Retinal pigment epithelial cell (primary cell): ENCODE data around the gene FBXL7.
A peak's percentile ranks its signal among the peaks of the same experiment; 100 is the strongest.

ENCODE experiments used
- DNase-seq: peaks from one replicate; pipeline ENCODE4 v3.0.0-alpha.2; 2010; ENCODE audit warnings: low read depth
- H3K4me3 ChIP-seq: 2 replicates; pipeline ENCODE4 v1.5.1; 2011; ENCODE audit warnings: mild to moderate bottlenecking, low read length, control low read depth, moderate library complexity
- TF ChIP-seq, protein P1 (sequence below): conservative IDR thresholded peaks from 2 replicates; pipeline ENCODE4 v1.5.1; 2011; ENCODE audit warnings: low read depth, low read length, control low read depth, inconsistent platforms

The FBXL7 gene

GRCh38 chr5:15791859-15792258 is 291.9 kb downstream of the FBXL7 start:
- TF ChIP-seq, protein P1, sequence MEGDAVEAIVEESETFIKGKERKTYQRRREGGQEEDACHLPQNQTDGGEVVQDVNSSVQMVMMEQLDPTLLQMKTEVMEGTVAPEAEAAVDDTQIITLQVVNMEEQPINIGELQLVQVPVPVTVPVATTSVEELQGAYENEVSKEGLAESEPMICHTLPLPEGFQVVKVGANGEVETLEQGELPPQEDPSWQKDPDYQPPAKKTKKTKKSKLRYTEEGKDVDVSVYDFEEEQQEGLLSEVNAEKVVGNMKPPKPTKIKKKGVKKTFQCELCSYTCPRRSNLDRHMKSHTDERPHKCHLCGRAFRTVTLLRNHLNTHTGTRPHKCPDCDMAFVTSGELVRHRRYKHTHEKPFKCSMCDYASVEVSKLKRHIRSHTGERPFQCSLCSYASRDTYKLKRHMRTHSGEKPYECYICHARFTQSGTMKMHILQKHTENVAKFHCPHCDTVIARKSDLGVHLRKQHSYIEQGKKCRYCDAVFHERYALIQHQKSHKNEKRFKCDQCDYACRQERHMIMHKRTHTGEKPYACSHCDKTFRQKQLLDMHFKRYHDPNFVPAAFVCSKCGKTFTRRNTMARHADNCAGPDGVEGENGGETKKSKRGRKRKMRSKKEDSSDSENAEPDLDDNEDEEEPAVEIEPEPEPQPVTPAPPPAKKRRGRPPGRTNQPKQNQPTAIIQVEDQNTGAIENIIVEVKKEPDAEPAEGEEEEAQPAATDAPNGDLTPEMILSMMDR: no peak
- no peak for DNase-seq
- H3K4me3 ChIP-seq: no peak overlapping the region

DNA sequence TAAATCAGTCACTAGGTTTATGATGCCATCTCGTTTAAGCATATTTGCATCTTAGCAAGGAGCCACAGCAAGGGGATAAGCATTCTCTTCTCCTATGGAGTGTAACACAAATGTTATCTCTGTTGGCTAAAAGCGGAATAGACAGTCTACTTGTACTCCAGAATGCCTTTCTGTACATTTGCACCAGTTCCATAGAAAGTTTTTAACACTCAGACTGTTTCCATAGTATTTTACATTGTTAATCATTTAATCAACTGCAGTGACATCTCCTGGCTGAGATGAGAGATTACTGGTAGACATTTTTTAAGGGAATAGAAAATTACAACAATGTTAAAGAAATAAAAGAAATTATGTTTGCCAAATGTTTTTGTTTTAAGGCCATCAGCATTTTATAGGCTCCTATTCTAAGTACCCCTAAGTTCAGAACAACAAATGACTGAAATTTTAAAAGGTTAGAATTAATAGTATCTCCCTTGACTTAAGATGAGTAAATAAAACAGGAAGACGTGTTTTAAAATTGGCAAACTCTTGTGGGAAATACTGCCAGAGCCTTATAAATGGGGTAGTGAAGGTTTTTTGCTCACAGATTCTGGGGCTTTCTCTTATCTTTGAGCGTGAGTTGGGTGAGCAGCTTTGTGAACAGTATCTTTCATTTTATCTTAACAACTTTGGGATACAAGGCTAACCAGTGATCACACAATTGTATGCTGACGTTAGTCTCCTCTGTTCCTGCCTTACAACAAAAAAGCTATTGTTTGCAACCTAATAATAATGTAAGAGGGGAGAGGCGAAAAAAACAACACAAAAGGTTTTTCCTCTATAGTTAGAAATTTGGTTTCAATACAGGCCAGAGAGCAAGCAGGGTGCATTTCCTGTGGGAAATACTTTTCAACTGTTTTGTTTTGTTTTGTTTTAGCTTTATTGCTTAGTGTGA is 294.3 kb downstream of the FBXL7 start:
- DNase-seq: no peak
- TF ChIP-seq, protein P1: peak; percentile 47

GRCh38 chr5:15796096-15796495 is 296.1 kb downstream of the FBXL7 start:
- H3K4me3 ChIP-seq: no peak overlapping the region
- TF ChIP-seq, protein P1: no peak
- no peak for DNase-seq

More for the DNA sequence above, 294.3 kb downstream of the FBXL7 start:
- H3K4me3 ChIP-seq: no peak overlapping the region

GRCh38 chr5:15796557-15796956 is 296.6 kb downstream of the FBXL7 start:
- DNase-seq: no peak
- H3K4me3 ChIP-seq: no peak overlapping the region
- TF ChIP-seq, protein P1: no peak

- no peak overlapping the region for H3K4me3 ChIP-seq
- no peak for DNase-seq
- TF ChIP-seq, protein P1: no peak
Observed at GRCh38 chr5:15797116-15797515, 297.1 kb downstream of the FBXL7 start.

GRCh38 chr5:15798006-15798405 is 298.0 kb downstream of the FBXL7 start:
- no peak for DNase-seq

More at GRCh38 chr5:15798006-15798405, 298.0 kb downstream of the FBXL7 start:
- H3K4me3 ChIP-seq: no peak overlapping the region
- TF ChIP-seq, protein P1: no peak
